ENCODE measurements around the gene RAB1B.

DNA sequence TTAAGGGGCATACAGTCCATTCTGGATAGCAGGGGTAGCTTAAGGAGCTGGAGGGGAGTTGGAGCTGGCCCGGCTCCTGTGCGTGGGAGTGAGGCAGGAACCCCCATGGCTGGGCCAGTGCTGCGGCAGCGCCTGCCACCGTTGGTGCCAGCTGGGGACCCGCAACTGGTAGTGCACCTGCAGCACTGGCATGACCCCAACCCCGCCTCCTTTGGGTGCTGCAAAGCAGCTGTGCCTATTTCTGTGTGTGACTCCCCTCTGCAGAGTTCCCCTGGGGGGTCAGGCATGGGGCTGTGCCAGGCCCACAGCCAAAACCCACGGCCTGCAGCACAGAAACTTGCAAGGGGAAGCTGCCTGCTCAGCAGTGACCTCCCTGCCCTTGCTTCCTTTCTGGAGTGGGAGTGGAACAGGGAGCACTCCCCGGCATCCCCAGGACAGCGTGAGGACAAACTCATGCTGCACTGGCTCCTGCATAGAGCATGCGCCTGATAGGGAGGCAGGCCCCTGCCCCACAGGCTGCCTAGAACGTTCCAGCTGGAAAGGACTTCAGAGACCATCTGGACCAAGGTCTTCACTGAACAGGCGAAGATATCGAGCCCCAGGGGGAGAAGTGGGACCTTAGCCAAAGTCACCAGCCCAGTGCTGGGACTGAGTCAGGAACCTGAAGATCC lies 26.2 kb upstream of the RAB1B start:
- TF ChIP-seq CTCF (IDR thresholded peaks at IDR 0.05): no peak
- no peak for TF ChIP-seq POLR2A (IDR thresholded peaks at IDR 0.05)
